Measurements from ENCODE around the gene SGCD.
"Not testable (repeated sequence)": the region's sequence is repeated elsewhere in the genome, so short reads cannot be mapped to it uniquely, and the experiment has no call there.

The SGCD gene

DNA sequence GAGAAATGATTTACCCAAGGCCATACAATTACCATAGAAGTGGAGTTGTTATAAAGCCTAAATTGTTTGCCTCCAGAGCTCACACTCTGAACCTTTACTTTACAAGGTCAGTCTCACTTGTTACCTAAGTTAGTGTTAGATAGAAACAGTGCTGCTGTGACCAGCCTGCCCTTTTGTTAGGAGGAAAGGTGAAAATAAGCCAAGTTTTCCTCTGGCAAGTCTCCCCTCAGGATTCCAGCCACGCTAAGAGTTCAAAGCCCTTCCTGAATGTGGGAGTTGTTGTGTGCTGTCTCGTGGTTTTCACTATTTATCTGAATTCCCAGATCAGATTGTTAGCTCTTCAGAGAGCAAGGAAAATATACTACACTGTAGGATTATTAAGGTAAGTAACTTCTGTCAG, 260.0 kb downstream of the SGCD start:
- no peak for DNase-seq

DNA sequence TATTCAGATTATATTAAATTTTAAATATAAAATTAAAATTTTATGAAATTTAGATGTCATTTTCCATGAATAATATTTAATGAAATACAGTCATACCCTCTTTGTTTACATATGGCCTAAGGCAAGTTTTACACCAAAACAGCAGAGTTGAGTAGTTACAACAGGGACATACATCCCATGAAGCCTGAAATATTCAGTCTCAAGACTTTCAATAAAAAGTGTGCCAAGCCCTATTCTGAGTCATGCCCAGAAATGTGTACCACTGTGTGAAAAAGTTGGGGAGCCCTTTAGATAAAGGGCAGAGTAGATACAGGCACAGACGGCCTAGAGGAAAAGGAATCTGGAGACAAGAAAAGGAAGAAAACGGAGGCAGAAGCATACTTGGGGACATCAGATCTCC, 261.3 kb downstream of the SGCD start:
- no peak for DNase-seq

DNA sequence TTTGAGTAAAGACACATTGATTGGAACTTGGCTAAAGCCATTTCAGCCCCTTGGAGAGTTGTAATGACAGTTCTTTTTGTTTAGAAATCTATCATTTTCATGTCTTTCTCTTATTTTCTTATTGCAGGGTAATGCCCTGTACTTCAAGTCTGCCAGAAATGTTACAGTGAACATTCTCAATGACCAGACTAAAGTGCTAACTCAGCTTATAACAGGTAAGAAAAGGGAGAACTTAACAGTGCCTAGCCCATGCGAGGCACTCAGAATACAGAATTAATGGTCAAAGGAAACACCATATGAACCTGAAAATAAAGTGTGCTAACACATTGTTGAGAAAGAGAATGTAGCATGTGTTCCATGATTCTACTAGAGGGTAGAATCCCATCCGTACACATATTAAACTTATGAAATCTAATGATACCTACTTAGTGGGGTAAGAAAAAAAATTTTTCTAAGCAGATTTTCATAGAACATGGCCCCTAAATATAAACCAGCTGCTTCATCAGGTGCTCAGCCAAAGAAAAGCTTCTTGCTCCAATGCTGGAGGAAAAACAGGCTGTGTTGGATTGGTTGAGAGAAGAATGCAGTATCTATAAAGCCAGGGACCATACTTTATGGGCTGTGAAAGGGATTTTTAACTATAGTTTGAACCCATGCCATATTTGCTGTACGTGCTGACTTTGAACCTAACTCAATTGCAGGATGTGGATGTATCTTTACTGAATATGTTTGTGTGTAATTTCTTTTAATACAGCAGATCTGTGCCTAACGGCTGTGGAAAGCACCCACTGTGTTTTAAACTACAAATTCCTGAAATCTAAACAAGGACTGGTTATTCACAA, 262.4 kb downstream of the SGCD start:
- DNase-seq: no peak

DNA sequence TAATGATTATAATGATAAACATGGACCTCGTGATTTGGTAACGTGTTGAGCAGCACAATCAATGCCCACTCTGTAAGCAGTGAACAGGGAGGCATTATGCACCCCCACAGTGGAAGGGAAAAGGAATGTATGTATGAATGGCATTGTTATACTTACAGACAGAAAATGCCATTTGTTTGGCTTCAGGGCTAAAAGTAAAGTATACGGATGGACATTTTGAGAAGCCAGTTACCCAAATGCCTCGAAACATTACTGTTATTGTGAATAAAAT, 262.9 kb downstream of the SGCD start:
- no peak for DNase-seq

DNA sequence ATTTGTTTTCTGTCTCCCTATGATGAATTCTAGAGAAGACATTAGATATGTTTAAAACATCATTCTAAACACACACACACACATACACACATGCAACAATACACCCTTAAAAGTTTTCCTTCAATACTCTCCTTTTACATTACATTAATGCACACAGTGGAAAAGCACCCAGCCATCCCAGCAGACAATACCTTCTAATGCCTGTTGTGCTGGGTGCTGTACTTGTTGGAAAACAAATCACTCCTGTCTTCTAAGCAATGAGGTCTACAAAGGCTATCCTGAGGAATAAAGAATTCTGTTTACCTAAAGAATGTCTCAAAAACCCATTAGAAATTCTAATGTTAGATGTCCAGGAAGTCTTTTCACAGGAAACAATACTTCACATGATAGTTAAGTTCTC, 264.0 kb downstream of the SGCD start:
- DNase-seq: no peak

DNA sequence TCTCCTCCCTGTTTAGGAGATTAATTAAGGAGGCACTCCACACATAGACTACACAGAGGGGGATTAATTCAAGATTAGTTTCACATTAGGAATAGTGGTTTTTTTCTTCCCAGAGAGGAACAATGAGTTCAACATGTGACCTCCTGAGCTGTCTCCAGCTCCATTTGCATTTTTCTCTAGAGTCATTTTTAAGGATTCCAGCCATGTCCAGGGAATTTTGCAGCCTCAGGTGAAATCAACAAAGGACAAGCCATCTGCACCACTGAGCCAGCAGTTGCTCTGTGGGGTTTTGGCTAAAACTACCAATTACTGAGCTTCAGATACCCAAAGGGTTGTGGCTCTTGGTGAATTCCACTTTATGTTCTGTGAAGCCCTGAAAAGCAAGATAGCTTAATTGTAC, 264.7 kb downstream of the SGCD start:
- DNase-seq: no peak

DNA sequence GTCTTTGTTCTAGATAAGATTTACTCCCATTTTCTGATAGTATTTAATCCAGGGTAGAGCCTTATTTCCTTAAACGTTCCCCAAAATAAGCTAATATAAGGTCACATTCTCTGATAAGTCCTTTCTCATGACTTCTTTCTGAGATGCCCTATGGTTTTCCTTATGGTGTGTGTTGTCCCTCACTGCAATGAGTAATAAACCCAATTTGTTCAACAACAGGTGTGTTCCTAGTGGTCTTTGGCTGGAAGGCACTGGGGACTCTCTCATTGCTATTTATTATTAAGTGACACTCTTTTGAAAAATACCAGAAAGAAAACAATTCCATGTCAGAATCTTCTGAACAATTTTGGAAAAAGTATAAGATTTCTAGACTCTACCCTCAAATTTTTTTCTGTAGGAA, 266.6 kb downstream of the SGCD start:
- DNase-seq: no peak

DNA sequence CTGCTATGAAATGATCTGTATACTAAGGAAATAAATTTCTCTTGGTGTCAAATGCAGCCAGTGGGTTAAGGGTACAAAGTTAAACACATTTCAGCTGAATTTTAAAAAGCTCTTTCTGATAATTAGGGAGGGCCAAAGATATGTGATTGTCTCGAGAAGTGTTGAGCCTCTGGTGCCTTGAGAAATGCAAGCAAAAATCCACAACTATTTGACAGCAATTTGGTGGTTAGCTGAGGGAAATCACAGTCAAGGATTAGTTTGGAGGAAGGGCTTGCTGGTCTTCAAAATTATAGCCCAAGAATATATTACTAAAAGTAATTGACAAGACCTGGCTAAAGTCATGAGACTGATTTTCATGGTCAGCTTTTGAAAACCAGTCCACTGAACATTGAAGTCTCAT, 267.4 kb downstream of the SGCD start:
- DNase-seq: no peak

DNA sequence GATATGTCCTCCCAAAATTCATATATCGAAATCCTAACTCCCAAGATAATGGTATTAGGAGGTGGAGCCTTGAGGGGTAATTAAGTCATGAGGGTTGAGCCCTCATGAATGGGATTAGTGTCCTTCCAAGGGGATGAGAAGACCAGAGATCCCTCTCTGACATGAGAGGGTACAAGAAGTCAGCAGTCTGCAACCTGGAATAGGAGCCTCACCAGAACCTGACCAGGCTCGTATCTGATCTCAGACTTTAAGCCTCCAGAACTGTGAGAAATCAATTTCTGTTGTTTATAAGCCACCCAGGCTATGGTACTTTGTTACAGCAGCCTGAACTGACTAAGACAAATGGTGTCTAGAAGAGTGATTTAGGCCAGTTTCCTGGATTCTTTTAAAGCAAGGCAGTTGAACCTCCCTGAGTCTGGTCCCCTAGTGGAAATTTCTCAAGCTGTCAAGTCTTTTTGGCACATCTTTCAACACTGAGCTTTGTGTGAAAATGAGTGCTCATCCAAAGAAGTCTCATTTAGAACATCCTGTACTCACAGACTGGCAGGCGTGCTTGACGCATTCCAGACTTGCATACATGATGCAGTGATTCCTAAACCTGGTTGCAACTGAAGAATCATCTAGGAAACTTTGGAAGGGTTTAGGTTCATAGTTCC, 268.3 kb downstream of the SGCD start:
- DNase-seq: no peak

DNA sequence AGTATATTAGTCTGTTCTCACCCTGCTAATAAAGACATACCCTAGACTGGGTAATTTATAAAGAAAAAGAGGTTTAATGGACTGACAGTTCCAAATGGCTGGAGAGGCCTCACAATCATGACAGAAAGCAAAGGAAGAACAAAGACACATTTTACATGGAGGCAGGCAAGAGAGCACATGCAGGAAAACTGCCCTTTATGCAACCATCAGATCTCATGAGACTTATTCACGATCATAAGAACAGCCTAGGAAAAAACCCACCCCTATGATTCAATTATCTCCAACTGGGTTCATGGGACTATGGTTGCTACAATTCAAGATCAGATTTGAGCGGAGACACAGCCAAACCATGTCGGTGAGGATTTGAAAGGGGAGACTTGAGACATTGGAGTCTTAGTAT, 270.3 kb downstream of the SGCD start:
- DNase-seq: no peak

DNA sequence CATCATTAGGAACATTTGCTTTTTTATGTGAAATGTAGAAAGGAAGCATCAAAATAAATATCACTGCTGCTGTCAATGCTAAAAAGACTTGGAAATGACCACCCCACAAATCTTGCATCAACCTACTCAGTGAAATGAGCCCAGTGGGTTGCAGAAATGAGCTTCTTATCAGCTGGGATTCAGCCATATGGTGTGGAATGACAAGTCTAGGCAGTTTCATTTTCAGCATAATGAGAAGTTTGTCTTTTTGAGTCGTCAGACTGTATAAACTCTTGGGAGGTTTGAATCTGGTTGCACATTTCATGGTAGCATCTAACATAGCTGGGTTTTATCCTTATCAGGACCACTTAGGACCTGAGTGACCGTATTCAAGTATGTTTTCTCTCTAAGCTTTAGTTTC, 272.0 kb downstream of the SGCD start:
- DNase-seq: no peak

DNA sequence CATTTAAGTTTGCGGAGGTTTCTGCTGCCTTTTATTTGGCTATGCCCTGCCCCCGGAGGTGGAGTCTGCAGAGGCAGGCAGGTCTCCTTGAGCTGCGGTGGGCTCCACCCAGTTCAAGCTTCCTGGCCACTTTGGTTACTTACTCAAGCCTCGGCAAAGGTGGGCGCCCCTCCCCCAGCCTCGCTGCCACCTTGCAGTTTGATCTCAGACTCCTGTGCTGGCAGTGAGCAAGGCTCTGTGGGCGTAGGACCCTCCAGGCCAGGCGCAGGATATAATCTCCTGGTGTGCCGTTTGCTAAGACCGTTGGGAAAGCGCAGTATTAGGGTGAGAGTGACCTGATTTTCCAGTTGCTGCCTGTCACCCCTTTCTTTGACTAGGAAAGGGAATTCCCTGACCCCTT, 283.6 kb downstream of the SGCD start:
- not testable (repeated sequence) for DNase-seq

DNA sequence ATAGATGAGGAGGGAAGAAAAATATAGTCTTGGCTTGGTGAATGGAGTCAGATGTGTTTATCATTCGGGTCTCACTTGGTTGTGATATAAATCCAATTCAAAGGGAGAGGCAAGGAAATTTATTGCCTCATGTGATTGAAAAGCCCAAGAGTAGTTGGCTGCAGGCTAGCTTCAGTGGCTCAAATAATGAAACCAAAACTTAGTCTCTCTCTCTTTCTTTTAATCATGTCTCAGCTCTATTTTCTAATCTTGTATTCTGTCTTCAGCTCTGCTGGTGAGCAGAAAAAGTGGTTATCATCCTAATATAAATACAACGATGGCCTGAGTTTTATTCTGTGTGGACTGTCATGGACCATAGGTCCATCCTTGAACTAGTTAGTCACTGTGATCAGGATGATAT, 288.9 kb downstream of the SGCD start:
- DNase-seq: no peak

DNA sequence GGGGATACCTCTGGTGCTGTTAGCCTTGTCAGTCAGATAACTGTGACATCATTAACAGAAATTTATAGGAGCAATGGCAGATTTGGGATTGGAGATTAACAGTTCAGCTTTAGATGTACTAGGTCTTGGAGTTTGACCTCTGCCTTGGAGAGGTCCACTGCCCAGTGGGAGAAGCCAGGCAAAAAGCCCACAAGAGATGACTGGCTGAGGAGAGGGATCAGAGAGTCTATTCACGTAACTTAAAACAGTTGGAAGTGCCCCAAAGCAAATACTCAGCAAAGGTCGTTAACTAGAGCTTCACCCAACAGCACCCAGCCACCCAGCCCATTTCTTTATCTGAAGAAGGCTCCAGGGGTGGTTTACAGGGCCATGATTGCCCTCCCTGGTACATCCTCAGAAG, 290.5 kb downstream of the SGCD start:
- DNase-seq: no peak

DNA sequence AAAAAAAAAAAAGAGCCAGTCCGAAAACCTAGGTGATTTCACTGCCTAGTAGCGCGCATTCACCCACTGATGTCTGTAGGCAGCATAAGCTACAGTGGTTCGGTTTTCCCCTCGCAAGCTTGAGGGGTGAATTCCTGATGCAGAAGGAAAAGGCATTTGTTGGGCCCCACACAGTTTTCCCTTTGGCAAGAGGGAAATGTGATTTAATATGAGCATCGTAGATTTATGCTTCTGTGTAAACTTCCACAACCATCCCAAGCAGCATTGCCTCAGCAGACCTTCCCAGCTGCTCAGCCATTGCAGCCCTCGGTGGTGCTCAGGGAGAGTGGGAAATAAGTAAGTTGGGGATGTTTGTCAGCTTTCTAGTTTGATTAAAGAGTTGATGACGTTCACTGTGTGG, 291.6 kb downstream of the SGCD start:
- no peak for DNase-seq

DNA sequence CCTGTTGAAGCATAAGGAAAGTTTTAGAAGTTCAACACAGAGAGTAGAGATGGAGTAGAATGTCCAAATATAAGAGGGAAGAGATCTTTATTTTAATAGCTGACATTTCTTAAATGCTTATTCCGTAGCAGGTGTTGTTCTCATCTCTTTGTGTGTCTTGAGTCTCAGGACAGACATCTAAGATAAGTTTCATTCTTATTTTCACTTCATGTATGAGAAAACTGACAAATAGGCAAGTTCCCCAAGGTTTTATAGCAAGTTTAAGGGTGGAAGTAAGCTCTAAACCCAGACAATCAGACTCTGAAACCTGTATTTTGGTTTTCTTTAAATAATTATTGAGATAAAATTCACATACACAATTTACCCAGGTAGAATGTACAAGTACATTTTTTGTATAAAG, 294.8 kb downstream of the SGCD start:
- DNase-seq: no peak

DNA sequence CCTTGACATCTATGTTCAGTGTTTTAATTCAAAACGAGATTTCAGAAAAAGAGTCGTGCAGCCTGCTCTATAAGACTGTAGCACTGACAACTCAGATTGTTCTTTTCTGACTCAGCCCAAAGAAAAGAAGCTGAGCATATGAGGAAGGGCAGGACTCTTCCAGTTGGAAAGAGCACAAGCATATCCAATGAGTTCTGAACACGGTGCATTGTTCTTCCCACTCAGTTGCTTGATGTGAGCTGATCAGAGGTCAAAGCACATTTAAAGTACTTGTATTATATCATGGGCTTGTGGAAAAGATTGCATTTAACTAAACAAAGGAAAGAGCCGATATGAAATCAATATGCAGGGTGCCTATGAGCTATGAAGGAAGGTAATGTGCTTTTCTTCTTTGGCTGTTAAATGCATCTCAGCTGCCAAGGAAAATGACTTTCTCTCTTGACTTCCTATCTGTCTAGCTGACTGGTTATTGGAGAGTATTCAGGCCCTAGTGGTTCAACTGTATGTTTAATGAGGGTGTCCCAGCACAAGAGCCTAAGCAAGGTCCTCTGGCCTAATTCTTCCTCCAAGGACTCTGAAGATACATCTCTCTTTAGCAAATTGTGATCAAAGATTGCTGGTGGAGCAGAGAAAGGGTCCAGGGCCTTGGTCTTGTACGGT, 296.5 kb downstream of the SGCD start:
- DNase-seq: no peak

DNA sequence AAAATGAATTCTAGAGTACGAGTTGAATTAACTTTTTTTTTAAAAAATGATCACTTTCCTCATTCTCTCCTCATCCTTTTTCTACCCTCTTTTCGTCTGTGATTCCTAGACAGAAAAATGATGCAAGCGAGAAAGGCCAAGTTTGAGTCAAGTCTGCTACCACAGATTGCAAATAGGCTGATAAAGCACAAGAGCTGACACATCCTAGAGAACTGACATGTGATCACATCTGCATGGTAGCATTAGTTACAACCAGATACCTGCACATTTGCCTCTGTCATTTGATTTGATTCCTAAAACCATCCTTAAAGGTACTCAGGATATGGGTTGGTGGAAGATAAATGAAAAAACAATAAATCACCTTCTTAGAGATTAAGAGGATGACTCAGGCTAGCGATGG, 297.7 kb downstream of the SGCD start:
- DNase-seq: no peak

DNA sequence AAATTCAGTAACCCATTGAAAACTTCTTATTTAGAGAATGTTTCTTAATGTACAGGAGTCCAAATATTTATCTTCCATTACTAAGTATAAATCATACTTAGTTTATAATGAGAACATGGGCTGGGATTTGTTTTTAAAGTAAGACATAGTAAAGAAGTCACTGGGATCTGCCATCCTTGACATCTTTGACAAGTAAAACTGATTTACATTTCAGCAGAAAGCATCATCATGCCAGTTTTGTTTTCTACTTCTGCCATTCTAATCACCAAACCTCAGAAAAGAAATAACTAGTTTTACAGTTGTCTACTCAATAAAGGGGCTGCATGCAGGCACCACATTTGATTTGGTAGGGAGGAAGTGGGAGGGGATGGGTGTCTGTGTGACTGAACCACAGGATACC, 301.5 kb downstream of the SGCD start:
- no peak for DNase-seq

DNA sequence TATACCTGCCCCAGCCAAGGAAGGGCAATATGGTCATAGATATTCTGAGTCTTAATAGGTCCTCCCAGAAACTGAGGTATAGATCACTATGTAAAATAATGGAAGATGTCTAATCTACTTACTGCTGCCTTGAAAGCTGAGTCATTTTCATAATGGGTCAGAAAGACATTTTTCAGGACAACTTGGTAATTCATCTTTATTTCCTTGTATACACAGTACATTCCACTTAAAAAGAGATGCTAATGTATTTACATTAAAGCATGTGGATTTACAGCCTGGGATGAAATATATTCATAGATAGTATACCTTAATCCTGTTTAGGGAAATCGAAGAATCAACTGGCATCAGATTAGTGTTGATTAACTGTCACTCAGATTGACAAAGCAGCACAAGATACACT, 304.0 kb downstream of the SGCD start:
- no peak for DNase-seq

DNA sequence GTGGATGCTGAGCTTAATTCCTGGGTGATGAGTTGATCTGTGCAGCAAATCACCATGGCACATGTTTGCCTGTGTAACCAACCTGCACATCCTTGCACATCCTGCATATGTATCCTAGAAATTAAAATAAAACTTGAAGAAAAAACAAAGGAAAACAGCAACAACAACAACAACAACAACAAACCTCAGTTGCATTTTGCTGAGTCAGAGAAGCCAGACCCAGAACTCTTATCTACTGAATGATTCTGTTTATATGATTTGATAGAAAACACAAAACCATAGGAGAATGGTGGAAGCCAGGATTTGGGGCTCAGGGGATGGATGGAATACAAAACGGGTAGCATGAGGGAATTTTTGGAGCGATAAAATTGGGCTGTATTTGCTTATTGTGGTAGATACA, 307.3 kb downstream of the SGCD start:
- no peak for DNase-seq

DNA sequence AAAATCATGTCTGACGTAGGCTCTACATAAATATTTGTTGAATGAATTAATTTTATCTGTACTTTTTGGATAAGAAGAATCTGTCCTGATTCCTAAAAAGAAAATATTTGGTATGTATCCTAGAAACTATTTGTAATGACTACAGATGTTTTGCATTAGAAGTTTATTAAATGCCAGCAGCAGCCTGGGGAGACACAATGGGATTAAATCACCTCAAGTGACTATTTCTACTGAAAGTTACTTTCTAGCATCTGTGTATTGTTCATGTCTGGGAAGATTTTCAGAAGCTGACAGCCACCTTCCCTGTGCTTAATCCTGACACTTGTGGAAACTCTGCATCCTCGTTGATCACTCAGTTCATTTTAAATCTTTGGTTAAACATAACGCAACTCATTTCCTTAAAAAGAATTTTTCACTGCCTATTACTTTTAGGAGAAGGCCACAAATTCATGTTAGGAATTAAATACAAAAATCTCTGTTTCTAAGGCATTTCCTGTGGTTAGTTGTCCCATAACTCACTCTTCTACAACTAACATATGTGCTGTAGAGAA, 313.8 kb downstream of the SGCD start:
- DNase-seq: no peak

DNA sequence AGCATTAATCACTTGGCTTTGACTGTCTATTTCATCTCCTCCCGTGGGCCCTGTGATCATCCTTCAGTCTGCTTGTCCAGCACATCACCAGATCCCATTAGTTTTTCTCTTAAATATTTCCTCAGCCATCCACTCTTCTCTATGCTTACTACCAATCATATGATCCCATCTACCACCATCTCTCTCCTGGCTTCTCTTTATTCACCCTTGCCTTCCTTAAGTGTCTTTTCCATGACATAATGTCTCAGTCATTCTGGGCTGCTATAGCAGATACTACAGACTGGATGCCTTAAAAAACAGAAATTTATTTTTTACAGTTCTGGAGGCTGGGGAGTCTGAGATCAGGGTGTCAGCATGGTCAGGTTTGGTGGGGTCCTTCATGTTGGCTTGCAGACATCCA, 314.7 kb downstream of the SGCD start:
- no peak for DNase-seq

DNA sequence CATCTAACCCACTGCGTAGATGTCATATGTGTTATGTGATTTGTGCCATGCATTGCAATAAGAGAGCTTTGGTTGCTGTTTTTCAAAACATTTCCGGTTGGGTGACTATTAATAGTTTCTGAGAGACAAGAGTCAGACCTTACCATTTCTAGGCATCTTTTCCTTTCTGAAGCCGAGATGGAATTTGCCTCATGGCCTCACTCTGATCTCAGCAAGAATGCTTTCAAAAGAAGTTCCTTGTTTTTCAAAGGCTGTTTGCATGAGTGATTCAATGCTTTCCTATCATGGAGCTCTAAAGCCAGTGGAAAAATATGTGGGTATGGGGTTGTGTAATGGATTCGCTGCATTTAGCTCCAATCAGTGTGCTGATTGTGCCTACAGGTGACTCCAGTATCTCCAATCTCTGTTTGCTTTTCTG, 320.1 kb downstream of the SGCD start:
- DNase-seq: no peak

All from activated naive CD4-positive, alpha-beta T cell (primary cell).